ENCODE data around the gene TXNRD1. TPM values are rescaled to one million over a fixed set of nuclear protein-coding genes. Genes with fewer than 3 reads are reported as not detected.

Gene TXNRD1
- total RNA-seq, 4 donors from 2014 or later, result 129 to 230 (median 199) TPM

DNA sequence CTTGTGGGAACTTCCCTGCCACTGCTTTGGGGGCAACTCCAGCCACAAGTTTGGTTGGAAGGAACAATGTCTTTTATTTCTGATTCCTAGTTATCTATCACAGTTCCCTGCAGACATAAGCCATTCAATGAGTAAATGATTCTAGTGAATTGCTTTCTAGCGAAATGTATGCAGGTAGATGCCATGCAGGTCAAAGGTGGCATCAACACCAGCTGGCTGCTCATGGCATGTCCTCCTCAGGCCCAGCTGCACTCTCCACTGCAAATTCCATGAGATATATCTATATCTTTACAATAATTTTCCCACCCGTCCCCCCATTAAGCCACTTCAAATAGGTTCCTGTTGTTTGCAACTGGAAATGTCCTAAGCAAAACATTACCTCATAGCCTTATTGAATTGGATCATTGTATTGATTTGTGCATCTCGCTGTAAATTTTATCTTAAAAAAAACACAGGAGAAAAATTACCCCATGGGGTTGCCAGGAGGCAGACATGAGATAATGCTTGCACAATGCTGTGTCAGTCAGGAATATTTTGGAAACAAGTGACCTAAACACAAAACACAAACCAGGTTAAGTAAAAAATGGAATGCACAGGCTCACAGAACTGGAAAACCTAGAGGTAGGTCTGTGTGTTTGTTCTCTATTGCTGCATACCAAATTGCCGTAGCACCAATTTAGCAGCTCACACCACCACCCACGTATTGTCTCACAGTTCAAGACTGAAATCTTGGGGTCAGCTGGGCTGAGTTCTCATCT lies 32.8 kb upstream of the TXNRD1 start:
- 88 to 91% methylated on average over 5 of the region's 5 CpGs for WGBS, 2 donors
- Histone ChIP-seq H3K4me3 (replicated peaks in 1 of 3) (no peak overlapping the region), H3K9me3 (no peaks in the 10 kb centered on the region), H3K4me1 (peaks cover 0 to 11% of the 10 kb centered on the region in 2 donors), H3K27ac (no peak overlapping the region), H3K27me3 (no peaks in the 10 kb centered on the region), H3K36me3 (no peaks in the 10 kb centered on the region)
- no peak for DNase-seq
- intact Hi-C loops (cut with DNase I), result no loop called here
- TF ChIP-seq POLR2A (IDR thresholded peaks at IDR 0.05) (no peak), CTCF (IDR thresholded peaks at IDR 0.05) (no peak)

DNA sequence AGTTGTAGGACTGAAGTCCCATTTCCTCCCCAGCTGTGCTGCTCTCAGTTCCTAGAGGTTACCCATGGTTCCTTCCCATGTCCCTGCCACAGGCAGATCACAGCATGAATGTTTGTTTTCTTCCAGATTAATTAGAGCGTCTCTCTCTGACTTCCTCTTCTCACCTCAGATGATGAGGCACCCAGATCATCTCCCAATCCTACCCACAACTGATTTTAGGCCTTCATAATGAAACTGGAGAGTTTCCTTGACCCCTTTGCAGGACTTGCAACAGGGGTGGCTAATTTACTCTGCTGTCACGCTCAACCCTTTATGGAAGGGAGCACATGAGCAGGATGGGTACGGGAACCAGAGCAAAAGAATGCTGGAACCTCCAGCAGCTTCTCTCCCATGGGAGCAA lies 32.1 kb upstream of the TXNRD1 start:
- 90 to 92% methylated on average over 3 of the region's 3 CpGs for WGBS, 2 donors
- TF ChIP-seq POLR2A (IDR thresholded peaks at IDR 0.05) (no peak), CTCF (IDR thresholded peaks at IDR 0.05) (no peak)
- no peak overlapping the region for H3K4me3 ChIP-seq (replicated peaks in 1 of 3)
- H3K27ac ChIP-seq, result no peak overlapping the region
- no peaks in the 10 kb centered on the region for H3K36me3 ChIP-seq
- H3K9me3 ChIP-seq, result no peaks in the 10 kb centered on the region
- H3K4me1 ChIP-seq, result peaks cover 0 to 8% of the 10 kb centered on the region in 2 donors
- no peak for DNase-seq
- no peaks in the 10 kb centered on the region for H3K27me3 ChIP-seq
- intact Hi-C loops (cut with DNase I), result no loop called here

DNA sequence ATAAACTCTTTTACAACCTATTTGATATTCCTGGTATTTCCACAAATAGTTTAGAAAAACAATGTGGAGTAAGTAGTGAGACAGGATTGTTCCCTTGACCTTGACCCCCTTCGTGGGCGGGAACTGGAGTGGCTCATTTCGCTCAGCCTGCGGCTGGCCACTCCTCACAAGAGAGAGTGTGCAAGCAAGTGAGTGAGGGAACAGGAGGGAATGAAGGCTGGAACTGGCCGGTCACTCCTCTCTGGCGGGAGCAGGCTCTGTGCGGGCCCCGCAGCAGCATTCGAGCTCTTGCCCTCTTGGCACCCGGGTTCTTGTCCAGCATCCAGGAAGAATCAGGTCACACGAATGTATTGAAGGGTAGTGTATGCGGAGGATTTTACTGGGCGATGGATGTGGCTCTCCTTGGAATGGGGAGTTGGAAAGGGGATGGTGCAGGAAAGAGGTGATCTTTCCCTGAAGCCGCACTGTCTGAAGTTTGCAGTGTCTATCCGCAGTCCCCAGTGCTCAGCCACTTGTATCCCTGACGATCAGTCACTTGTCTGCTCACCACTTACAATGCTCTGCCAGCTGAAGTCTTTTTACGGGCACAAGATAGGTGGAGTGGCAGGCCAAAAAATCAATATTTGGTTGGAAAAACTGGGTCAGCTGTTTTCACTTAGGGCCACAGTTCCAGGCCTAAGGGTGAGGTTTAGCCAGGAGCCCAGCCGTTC lies 28.0 kb upstream of the TXNRD1 start:
- intact Hi-C loops (cut with DNase I), result no loop called here
- Histone ChIP-seq H3K4me3 (replicated peaks in 1 of 3) (no peak overlapping the region), H3K27me3 (no peaks in the 10 kb centered on the region), H3K36me3 (no peaks in the 10 kb centered on the region), H3K9me3 (no peaks in the 10 kb centered on the region), H3K4me1 (no peaks in the 10 kb centered on the region), H3K27ac (no peak overlapping the region)
- WGBS, 2 donors, result 93 to 94% methylated on average over 18 of the region's 18 CpGs
- TF ChIP-seq POLR2A (IDR thresholded peaks at IDR 0.05) (no peak), CTCF (IDR thresholded peaks at IDR 0.05) (no peak)
- no peak for DNase-seq

- 95 to 99% methylated on average over 3 of the region's 3 CpGs for whole genome bisulfite sequencing, 2 donors
Observed at GRCh38 chr12:104188534-104188933, 27.0 kb upstream of the TXNRD1 start.

More at GRCh38 chr12:104188534-104188933, 27.0 kb upstream of the TXNRD1 start:
- Histone ChIP-seq H3K36me3 (no peaks in the 10 kb centered on the region), H3K4me1 (no peaks in the 10 kb centered on the region), H3K27ac (no peak overlapping the region), H3K4me3 (replicated peaks in 1 of 3) (no peak overlapping the region), H3K9me3 (no peaks in the 10 kb centered on the region), H3K27me3 (no peaks in the 10 kb centered on the region)
- no peak for DNase-seq
- intact Hi-C loops (cut with DNase I), result no loop called here
- TF ChIP-seq CTCF (IDR thresholded peaks at IDR 0.05), result no peak
- no peak for TF ChIP-seq POLR2A (IDR thresholded peaks at IDR 0.05)

Data from thyroid gland (tissue), 4 donors.